Suprapubic skin (tissue), 4 donors: Measurements from ENCODE around the gene TBCA.

Experiments
- CTCF ChIP-seq, 2 donors: fragments of 200-600 bp in 1 of 2; fragments of 450-650 bp in 1 of 2; sonication (generic) in 1 of 2; IDR thresholded peaks; one replicate each; pipeline ENCODE4 v1.5.1; 2016 to 2019; ENCODE audit warnings: antibody characterized with exemption in 2 of 2, mild to moderate bottlenecking in 1 of 2, moderate library complexity in 1 of 2
- EP300 ChIP-seq: sonication (generic); formaldehyde crosslinking; IDR thresholded peaks from one replicate; pipeline ENCODE4 v1.6.1; 2017; ENCODE audit warnings: antibody characterized with exemption
- POLR2A ChIP-seq, 2 donors: fragments of 450-650 bp; IDR thresholded peaks; one replicate each; pipeline ENCODE4 v1.6.1; 2017; ENCODE audit warnings: antibody characterized with exemption in 2 of 2, mild to moderate bottlenecking in 2 of 2, moderate library complexity in 2 of 2
- POLR2AphosphoS5 ChIP-seq, 3 donors: sonication (generic); formaldehyde crosslinking; IDR thresholded peaks; one replicate each; pipeline ENCODE4 v1.6.1; 2017; ENCODE audit warnings: antibody characterized with exemption in 3 of 3

GRCh38 chr5:77645158-77645994 is 130.8 kb downstream of the TBCA start:
- peak in 1 of 2 donors; percentile 54 for TF ChIP-seq CTCF (IDR thresholded peaks at IDR 0.05)
- TF ChIP-seq POLR2A (IDR thresholded peaks at IDR 0.05), result no peak
- no peak for TF ChIP-seq POLR2AphosphoS5 (IDR thresholded peaks at IDR 0.05)
- TF ChIP-seq EP300, result no peak
